GM20000 (cell line): ENCODE measurements around the gene DSCAML1.

Experiments
- DNase-seq: peaks from one replicate; pipeline ENCODE4 v3.0.0; 2012; ENCODE audit warnings: low spot score
- CTCF ChIP-seq: IDR thresholded peaks from 2 replicates; pipeline ENCODE4 v1.5.1; 2012; ENCODE audit warnings: mild to moderate bottlenecking, control low read depth; ENCODE audit errors: extremely low read depth, missing control alignments

DSCAML1 gene

GRCh38 chr11:117644403-117645155 lies 152.4 kb downstream of the DSCAML1 start:
- TF ChIP-seq CTCF: no peak
- DNase-seq: no peak

GRCh38 chr11:117643606-117644300 lies 153.3 kb downstream of the DSCAML1 start:
- no peak for TF ChIP-seq CTCF
- DNase-seq: no peak

GRCh38 chr11:117642835-117643234 lies 154.2 kb downstream of the DSCAML1 start:
- no peak for DNase-seq
- no peak for TF ChIP-seq CTCF

GRCh38 chr11:117642396-117642795 lies 154.6 kb downstream of the DSCAML1 start:
- no peak for DNase-seq
- no peak for TF ChIP-seq CTCF

GRCh38 chr11:117641008-117641915 lies 155.8 kb downstream of the DSCAML1 start:
- DNase-seq: no peak
- TF ChIP-seq CTCF: no peak

- no peak for TF ChIP-seq CTCF
- DNase-seq: no peak
Observed at GRCh38 chr11:117640041-117640440, 157.0 kb downstream of the DSCAML1 start.
